Jurkat, Clone E6-1 (cell line): ENCODE results near the gene ACAD10. TPM values are rescaled to one million over a fixed set of nuclear protein-coding genes. Genes with fewer than 3 reads are reported as not detected.
"Not testable (repeated sequence)": the region's sequence is repeated elsewhere in the genome, so short reads cannot be mapped to it uniquely, and the experiment has no call there.

Experiments used
- DNase-seq: peaks from one replicate; pipeline ENCODE4 v3.0.0-alpha.2; 2011; ENCODE audit warnings: low read depth, low spot score
- H3K4me3 ChIP-seq: 2 replicates; pipeline ENCODE4 v1.5.1; 2011; ENCODE audit warnings: mild to moderate bottlenecking, low read length, control low read depth, moderate library complexity
- polyA plus RNA-seq: library from polyadenylated mRNA; unstranded; fragments of >200 nt; gene quantifications from one replicate; pipeline ENCODE4 v1.2.1, GENCODE V29; 2012; ENCODE audit warnings: missing spikeins; ENCODE audit not compliant: insufficient read length, insufficient read depth

Gene ACAD10
- 29.1 TPM for polyA plus RNA-seq

DNA sequence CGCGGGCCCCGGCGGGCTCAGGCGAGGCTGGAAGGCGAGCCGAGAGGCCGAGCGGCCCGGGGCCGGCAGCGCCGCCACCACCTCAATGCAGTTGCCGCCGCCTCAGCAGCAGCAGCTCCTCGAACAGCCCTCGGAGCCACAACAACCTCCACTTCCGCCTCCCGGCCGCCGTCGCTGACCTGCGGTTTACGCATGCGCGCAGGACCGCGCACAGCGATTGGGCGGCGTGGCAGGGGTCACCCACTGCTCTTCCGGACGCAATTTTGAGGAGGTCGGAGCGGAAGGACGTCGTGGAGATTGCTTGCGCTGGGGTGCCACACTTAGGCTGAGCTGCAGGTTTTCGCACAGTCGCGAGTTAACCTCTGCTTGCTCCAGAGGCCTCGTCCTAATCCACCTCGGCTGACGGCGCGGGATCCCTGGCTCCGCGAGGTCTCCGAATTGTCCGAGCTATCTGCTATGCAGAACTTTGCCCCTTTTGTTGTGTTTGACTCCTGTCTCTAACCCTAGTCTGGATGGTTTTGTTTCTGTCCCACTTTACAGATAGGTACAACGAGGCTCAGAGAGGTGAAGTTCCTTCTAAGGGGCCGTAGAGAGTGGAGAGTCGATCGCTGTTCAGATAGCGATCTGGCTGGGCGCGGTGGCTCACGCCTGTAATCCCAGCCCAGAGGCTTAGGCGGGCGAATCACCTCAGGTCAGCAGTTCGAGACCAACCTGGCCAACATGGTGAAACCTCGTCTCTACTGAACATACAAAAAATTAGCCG lies at the start of gene ACAD10, which contains the start of gene BRAP:
ACAD10 (plus strand) TSS at position 243 of the 763 bp plus-strand sequence. CDS start 6,657 bp downstream, outside the sequence.
BRAP (minus strand) TSS at position 146 of the 763 bp plus-strand sequence. CDS start 164 bp downstream, outside the sequence.
- peak; percentile 90 for DNase-seq
- H3K4me3 ChIP-seq, result peak within 1 kb of the TSS; percentile 98

DNA sequence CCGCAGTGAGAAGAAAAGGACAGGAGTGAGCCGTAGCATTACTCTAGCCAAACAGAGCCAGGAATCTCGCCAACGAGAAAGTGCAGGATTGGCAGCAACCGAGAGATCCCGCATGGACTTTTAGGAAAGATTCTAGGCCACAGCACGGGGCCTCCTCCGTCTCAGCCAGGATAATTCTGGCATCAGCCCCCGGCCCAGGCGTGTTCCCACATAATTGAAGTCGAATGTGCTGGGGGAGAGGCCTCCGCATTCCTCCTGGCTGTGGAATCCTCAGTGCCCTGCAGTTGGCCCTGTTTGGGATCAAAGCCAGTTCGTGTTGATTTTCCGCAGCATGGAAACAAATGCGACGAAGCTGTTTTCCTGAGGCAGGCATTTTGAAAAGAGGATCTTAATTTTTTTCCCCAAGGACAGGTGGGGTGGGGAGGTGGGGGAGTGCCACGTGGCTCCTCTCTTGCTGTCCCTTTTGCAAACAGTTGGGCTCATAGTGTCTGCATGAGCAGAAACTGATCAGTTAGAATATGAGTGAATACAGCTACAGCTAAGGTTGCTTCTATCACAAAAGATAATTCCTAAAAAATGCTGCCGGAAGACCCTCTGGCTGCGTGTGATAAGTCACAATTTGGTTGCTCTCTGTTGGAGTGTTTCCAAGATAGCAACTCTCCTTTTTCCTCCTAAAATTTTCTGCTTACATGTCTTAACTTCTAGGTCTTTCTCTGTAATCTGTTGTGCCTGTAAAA lies 49.5 kb upstream of the ACAD10 start:
- no peak overlapping the region for H3K4me3 ChIP-seq
- DNase-seq, result no peak

GRCh38 chr12:111638556-111638955 lies 47.3 kb upstream of the ACAD10 start:
- DNase-seq, result no peak
- H3K4me3 ChIP-seq, result no peak overlapping the region

DNA sequence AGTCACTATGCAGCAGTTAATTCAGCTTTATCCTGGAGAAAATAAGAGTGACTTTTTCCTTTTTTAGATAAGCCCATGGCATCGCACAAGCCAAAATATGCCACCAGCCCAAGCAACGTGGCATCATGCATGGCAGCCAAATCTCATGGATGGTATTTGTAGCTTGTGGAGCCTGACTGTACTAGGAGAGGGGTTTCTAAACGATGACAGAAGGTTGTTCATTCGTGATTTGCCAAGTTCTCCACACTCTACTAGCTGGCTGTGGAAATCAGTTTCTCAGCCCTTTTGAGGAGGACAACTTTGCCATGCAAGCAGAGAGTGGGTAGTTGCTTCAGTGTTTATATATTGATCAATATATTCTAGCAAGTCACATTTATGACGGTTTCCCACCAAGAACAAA lies 45.3 kb upstream of the ACAD10 start:
- no peak for DNase-seq
- H3K4me3 ChIP-seq, result no peak overlapping the region

- DNase-seq, result no peak
- no peak overlapping the region for H3K4me3 ChIP-seq
Measured at GRCh38 chr12:111642681-111643426, 43.0 kb upstream of the ACAD10 start.

DNA sequence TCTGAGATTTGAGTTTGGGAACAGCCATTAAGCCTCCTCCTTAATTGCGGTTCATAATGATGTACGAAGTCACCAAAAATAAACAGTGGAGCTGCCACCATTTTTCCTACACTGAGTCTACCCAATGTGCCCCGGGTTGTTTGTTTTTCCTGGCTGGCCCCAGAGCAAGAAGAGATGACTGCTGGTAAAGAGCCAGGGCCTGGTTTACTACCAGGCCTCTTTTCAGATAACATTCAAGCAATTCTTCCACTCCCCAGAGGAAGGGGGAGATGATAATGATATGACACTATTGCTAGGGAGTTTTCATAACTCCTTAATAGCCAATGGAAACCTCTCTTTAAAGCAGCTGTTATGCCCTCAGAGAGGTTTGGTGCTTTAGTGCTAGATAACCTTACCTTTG lies 42.4 kb upstream of the ACAD10 start:
- H3K4me3 ChIP-seq, result no peak overlapping the region
- no peak for DNase-seq

DNA sequence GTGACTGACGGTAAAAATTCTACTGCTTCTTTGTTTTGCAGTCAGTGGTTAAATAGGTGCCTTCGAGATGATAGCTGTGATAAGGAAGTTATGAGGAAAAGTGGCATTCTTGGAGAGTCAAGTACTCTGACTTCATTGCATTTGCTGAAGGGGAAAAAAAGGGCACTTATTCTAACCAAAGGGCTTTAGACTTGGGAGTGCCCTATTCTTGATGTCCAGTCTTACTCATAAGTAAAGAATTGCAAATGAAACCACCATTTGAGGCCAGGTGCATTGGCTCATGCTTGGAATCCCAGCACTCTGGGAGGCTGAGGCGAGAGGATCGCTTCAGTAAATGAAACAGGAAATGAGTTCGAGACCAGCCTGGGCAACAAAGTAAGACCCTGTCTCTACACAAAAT lies 40.4 kb upstream of the ACAD10 start:
- no peak overlapping the region for H3K4me3 ChIP-seq
- DNase-seq, result no peak

GRCh38 chr12:111650912-111651311 lies 34.9 kb upstream of the ACAD10 start:
- DNase-seq, result no peak

GRCh38 chr12:111652530-111652929 lies 33.3 kb upstream of the ACAD10 start:
- H3K4me3 ChIP-seq, DNase-seq: not testable (repeated sequence)

More at GRCh38 chr12:111650912-111651311, 34.9 kb upstream of the ACAD10 start:
- no peak overlapping the region for H3K4me3 ChIP-seq

DNA sequence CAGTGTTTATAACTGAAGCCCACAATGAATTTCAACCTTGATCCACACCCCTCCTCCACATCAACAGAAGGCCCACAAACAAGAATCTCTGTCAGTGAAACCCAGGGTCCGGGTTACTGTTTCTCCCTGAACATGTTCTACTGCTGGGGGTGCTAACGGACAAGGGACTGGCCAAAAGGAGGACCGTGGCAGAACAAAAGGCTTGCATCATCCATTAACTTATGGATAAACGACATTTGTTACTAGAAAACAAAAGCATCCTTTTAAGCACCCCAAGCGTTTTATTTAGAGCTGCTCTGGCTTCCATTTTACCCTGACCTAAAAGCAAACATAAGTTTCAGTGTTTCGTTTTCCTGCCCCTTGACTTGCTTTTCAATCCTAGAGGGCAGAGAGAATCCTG lies 32.3 kb upstream of the ACAD10 start:
- H3K4me3 ChIP-seq, result no peak overlapping the region
- no peak for DNase-seq

GRCh38 chr12:111655356-111655755 lies 30.5 kb upstream of the ACAD10 start:
- no peak overlapping the region for H3K4me3 ChIP-seq
- no peak for DNase-seq

GRCh38 chr12:111656016-111656415 lies 29.8 kb upstream of the ACAD10 start:
- no peak for DNase-seq
- H3K4me3 ChIP-seq, result no peak overlapping the region

DNA sequence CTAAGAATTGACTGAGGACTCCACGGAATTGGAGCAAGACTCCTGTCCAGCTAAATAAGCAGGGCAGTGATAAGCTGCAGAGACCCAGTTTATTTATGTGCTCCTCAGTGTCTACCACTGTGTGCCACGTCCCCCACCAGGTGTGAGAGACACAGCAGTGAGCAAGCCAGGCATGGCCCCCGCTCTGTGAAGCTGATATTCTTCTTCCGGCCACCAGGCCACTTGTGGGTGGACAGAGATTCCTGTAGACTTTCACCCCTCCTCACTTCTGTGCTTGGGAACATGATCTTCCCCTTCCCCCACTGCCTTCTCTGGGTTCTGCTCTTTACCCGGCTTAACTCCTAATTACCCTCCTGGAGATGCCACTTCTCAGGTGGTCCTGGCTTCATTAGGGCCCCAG lies 21.4 kb upstream of the ACAD10 start:
- no peak overlapping the region for H3K4me3 ChIP-seq
- DNase-seq, result no peak

GRCh38 chr12:111664961-111665865 lies 20.6 kb upstream of the ACAD10 start:
- H3K4me3 ChIP-seq, result no peak overlapping the region
- no peak for DNase-seq

DNA sequence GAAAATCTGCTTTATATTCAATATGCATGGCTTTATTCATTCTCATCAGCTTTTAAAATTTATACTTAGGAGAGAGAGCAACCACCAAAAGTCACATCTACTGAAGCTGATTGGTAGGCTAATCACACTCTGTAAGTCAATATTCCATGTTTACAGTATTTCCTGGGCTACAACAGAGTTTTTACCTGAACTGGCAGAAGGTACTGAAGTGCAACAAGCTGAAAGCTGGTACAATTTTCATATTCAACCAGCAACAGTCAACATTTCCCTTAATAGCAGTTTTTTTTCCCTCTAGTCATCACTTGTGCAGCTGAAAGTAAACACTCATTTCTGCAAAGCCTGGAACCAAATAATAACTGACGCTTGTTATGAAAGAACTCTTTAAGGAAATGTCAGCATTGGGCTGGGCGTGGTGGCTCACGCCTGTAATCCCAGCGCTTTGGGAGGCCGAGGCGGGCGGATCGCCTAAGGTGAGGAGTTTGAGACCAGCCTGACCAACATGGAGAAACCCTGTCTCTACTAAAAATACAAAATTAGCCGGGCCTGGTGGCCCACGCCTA lies 13.0 kb upstream of the ACAD10 start:
- DNase-seq, result no peak

GRCh38 chr12:111673503-111673902 lies 12.3 kb upstream of the ACAD10 start:
- no peak for DNase-seq

More for the DNA sequence above, 13.0 kb upstream of the ACAD10 start:
- H3K4me3 ChIP-seq, result no peak overlapping the region

GRCh38 chr12:111677186-111677585 lies 8.7 kb upstream of the ACAD10 start:
- H3K4me3 ChIP-seq, result no peak overlapping the region
- no peak for DNase-seq

More at GRCh38 chr12:111673503-111673902, 12.3 kb upstream of the ACAD10 start:
- no peak overlapping the region for H3K4me3 ChIP-seq

- H3K4me3 ChIP-seq, result peak overlapping the region; percentile 98
- not testable (repeated sequence) for DNase-seq
Measured at GRCh38 chr12:111684485-111685198, 1.2 kb upstream of the ACAD10 start.
